Natural killer cell (primary cell): ENCODE measurements around the gene PIH1D2. TPM values are rescaled to one million over a fixed set of nuclear protein-coding genes. Genes with fewer than 3 reads are reported as not detected.

ENCODE experiments used
- ATAC-seq, 3 donors: fragments of 150-1000 bp in 2 of 3; fragments of 200-7000 bp in 1 of 3; cut with Tn5 transposase; 1 replicate in 1 of 3; 2 replicates in 2 of 3; pipeline ENCODE4 v1.10.0; 2021; ENCODE audit warnings: mild to moderate bottlenecking in 2 of 3, moderate library complexity in 2 of 3
- DNase-seq, 2 donors: peaks; one replicate each; pipeline versions ENCODE4 v3.0.0 to v3.0.0-alpha.2; 2013 to 2021; ENCODE audit warnings: mixed read lengths in 1 of 2
- H3K27ac ChIP-seq: one replicate; pipeline ENCODE4 v1.5.1; 2013; ENCODE audit warnings: mild to moderate bottlenecking, low read length
- H3K27me3 ChIP-seq: one replicate; pipeline ENCODE4 v1.6.1; 2013; ENCODE audit warnings: low read length; ENCODE audit not compliant: control insufficient read depth, insufficient read depth
- H3K36me3 ChIP-seq: one replicate; pipeline ENCODE4 v1.6.1; 2013; ENCODE audit warnings: low read length; ENCODE audit not compliant: control insufficient read depth, insufficient read depth
- H3K4me1 ChIP-seq: one replicate; pipeline ENCODE4 v1.6.1; 2013; ENCODE audit warnings: low read length; ENCODE audit not compliant: control insufficient read depth, insufficient read depth
- H3K4me3 ChIP-seq: one replicate; pipeline ENCODE4 v1.5.1; 2013; ENCODE audit warnings: low read length
- H3K9me3 ChIP-seq: one replicate; pipeline ENCODE4 v1.6.1; 2013; ENCODE audit warnings: low read length; ENCODE audit not compliant: control insufficient read depth, insufficient read depth
- H3K27ac Mint-ChIP-seq, 2 donors: one replicate each; pipeline ENCODE4 v1.8.0; 2022; ENCODE audit warnings: mild to moderate bottlenecking in 2 of 2, mixed read lengths in 2 of 2, moderate library complexity in 1 of 2
- H3K27me3 Mint-ChIP-seq, 2 donors: one replicate each; pipeline ENCODE4 v1.8.0; 2022; ENCODE audit warnings: low read depth in 2 of 2, mixed read lengths in 2 of 2
- H3K36me3 Mint-ChIP-seq: one replicate; pipeline ENCODE4 v1.8.0; 2022; ENCODE audit warnings: mixed read lengths
- H3K4me1 Mint-ChIP-seq, 2 donors: one replicate each; pipeline ENCODE4 v1.8.0; 2022; ENCODE audit warnings: mixed read lengths in 2 of 2
- H3K4me3 Mint-ChIP-seq: one replicate; pipeline ENCODE4 v1.8.0; 2022; ENCODE audit warnings: mild to moderate bottlenecking, moderate library complexity, mixed read lengths
- H3K9me3 Mint-ChIP-seq, 2 donors: one replicate each; pipeline ENCODE4 v1.8.0; 2022; ENCODE audit warnings: mixed read lengths in 2 of 2
- CTCF ChIP-seq: fragments of 200-600 bp; IDR thresholded peaks from one replicate; pipeline ENCODE4 v1.8.0; 2022; ENCODE audit warnings: antibody characterized with exemption
- WGBS: methylation state at CpG from one replicate; pipeline ENCODE4 v1.1.7; 2013; ENCODE audit warnings: missing lambda C conversion rate; ENCODE audit not compliant: insufficient coverage; 5-methylcytosine and 5-hydroxymethylcytosine counted together
- intact Hi-C: fragments of 100-400 bp; cut with micrococcal nuclease; formaldehyde crosslinking; loops from one replicate; pipeline ENCODE4 v1.14.2; 2022
- total RNA-seq, 4 donors: library from RNA; stranded (reverse); fragments of 120-200 nt in 1 of 4; gene quantifications; one replicate each; pipeline versions ENCODE4 v1.2.3 to v1.2.4, GENCODE V29; 2013 to 2022

PIH1D2 gene
- total RNA-seq, 3 donors from 2014 or later (not counting 1 experiment from before 2014, with no cell fraction given) = not detected

DNA sequence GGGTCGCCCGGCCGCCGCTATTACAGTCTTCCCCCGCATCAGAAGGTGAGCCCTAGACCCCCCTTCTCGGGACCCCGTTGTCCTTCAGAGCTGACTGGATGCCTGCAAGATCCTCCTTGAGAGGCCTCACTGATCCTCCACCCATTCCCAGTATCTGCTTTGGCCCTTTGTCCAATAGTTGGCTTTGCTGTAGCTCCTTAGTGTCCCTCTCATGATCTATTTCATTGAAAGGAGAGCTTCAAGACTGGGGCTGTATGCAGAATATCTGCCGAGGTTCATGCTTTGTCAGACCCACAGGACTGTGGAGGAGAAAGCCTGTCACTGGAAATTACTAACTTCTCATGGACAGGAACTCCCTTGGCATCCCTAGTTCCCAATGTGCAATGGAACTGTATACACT lies 48.1 kb downstream of the PIH1D2 start:
- Histone ChIP-seq H3K4me3 (peak overlapping the region; percentile 93), H3K9me3 (no peaks in the 10 kb centered on the region), H3K27ac (peak overlapping the region; percentile 75), H3K36me3 (peaks cover 23% of the 10 kb centered on the region), H3K27me3 (no peaks in the 10 kb centered on the region), H3K4me1 (peaks cover 21% of the 10 kb centered on the region)
- peaks cover 21 to 28% of the 10 kb centered on the region in 2 donors for H3K4me1 Mint-ChIP-seq
- intact Hi-C loops = loop anchor here (2.0 kb wide), 1 partner anchor 99 kb away; no protein-coding TSS in a partner anchor
- DNase-seq (no peak), ATAC-seq (peak in 2 of 3 donors; percentile 5 to 17)
- H3K9me3 Mint-ChIP-seq = no peaks in the 10 kb centered on the region
- H3K27me3 Mint-ChIP-seq = no peaks in the 10 kb centered on the region
- TF ChIP-seq CTCF = no peak
- peak overlapping the region; percentile 99 for H3K4me3 Mint-ChIP-seq
- peaks cover 11% of the 10 kb centered on the region for H3K36me3 Mint-ChIP-seq
- peak overlapping the region; percentile 91 to 94 for H3K27ac Mint-ChIP-seq
- WGBS = 0% methylated on average over 8 of the region's 8 CpGs

GRCh38 chr11:112024773-112025678 lies 48.8 kb downstream of the PIH1D2 start, which contains the start of gene DLAT:
TSS of gene DLAT (plus strand) at chr11:112025408. CDS start at chr11:112025473, 65 bp downstream.
- peaks cover 21% of the 10 kb centered on the region for H3K4me1 ChIP-seq
- no peaks in the 10 kb centered on the region for H3K9me3 Mint-ChIP-seq
- peak; percentile 82 to 89 for DNase-seq
- no peaks in the 10 kb centered on the region for H3K9me3 ChIP-seq
- TF ChIP-seq CTCF = no peak
- intact Hi-C loops = loop anchor here (2.0 kb wide), 1 partner anchor 98 kb away; no protein-coding TSS in a partner anchor
- peak within 1 kb of the TSS; percentile 99 for H3K4me3 Mint-ChIP-seq
- H3K27me3 Mint-ChIP-seq = no peaks in the 10 kb centered on the region
- H3K27me3 ChIP-seq = no peaks in the 10 kb centered on the region
- H3K27ac Mint-ChIP-seq = peak within 1 kb of the TSS; percentile 91 to 94
- peaks cover 17% of the 10 kb centered on the region for H3K36me3 ChIP-seq
- under 1% methylated on average over 71 of the region's 71 CpGs for WGBS
- ATAC-seq = peak; percentile 89 to 94 (median 93)
- peak within 1 kb of the TSS; percentile 75 for H3K27ac ChIP-seq
- H3K36me3 Mint-ChIP-seq = peaks cover 7% of the 10 kb centered on the region
- H3K4me1 Mint-ChIP-seq = peaks cover 21 to 25% of the 10 kb centered on the region in 2 donors
- peak within 1 kb of the TSS; percentile 93 for H3K4me3 ChIP-seq

DNA sequence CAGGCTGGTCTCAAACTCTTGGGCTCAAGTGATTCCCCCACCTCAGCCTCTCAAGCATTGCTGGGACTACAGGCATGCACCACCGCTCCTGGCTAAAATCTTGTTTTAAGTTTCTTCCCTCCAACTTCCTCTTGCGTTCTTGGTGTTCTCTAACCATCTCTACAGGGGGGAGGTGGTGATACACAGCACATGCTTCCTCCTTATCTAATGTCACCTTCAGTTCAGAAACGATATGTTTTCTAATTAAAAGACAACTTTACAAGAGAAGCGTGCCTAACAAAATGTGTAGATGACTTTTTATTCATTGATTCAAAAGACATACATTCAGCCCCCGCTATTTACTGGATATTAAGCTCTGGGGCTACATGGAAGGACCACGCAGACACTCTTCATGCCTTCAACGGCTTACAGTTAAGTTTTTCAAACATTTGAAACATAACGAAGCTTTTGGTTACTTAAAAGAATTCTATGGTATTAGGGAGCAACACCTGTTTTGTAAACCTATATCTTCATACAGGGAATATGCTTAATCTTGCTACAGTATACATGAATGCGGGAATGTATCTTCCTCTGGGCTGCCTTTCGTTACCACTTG lies 49.5 kb downstream of the PIH1D2 start:
- H3K4me1 ChIP-seq = peaks cover 21% of the 10 kb centered on the region
- H3K27me3 Mint-ChIP-seq = no peaks in the 10 kb centered on the region
- peak overlapping the region; percentile 75 for H3K27ac ChIP-seq
- ATAC-seq (no peak), DNase-seq (peak in 1 of 2 donors; percentile 52)
- peaks cover 20 to 21% of the 10 kb centered on the region in 2 donors for H3K4me1 Mint-ChIP-seq
- H3K27ac Mint-ChIP-seq = peak overlapping the region; percentile 91 to 94
- peaks cover 10% of the 10 kb centered on the region for H3K36me3 ChIP-seq
- 5% methylated on average over 9 of the region's 10 CpGs for WGBS
- H3K9me3 ChIP-seq = no peaks in the 10 kb centered on the region
- H3K27me3 ChIP-seq = no peaks in the 10 kb centered on the region
- intact Hi-C loops = loop anchor here (2.0 kb wide), 1 partner anchor 97 kb away; no protein-coding TSS in a partner anchor
- TF ChIP-seq CTCF = no peak
- peak overlapping the region; percentile 93 for H3K4me3 ChIP-seq
- H3K36me3 Mint-ChIP-seq = no peaks in the 10 kb centered on the region
- H3K9me3 Mint-ChIP-seq = no peaks in the 10 kb centered on the region
- peak overlapping the region; percentile 99 for H3K4me3 Mint-ChIP-seq
